Prostate gland (tissue), 2 donors: ENCODE results near the gene RBX1. TPM values are rescaled to one million over a fixed set of nuclear protein-coding genes. Genes with fewer than 3 reads are reported as not detected.
"Not testable (repeated sequence)": the region's sequence is repeated elsewhere in the genome, so short reads cannot be mapped to it uniquely, and the experiment has no call there.

Experiments
- DNase-seq: peaks from one replicate; pipeline ENCODE4 v3.0.0-alpha.2; 2019; ENCODE audit warnings: low spot score
- H3K27ac ChIP-seq, 2 donors: fragments of 200-600 bp; sonication (generic); 2 replicates each; pipeline ENCODE4 v1.5.1; 2017 to 2019
- H3K27me3 ChIP-seq: fragments of 200-600 bp; sonication (generic); replicated peaks from 2 replicates; pipeline ENCODE4 v1.5.1; 2019; ENCODE audit not compliant: insufficient read depth
- H3K36me3 ChIP-seq, 2 donors: fragments of 200-600 bp; sonication (generic); 1 replicate in 1 of 2; 2 replicates in 1 of 2; pipeline versions ENCODE4 v1.5.1 to v1.8.1; 2017 to 2019
- H3K4me1 ChIP-seq: fragments of 200-600 bp; sonication (generic); replicated peaks from 2 replicates; pipeline ENCODE4 v1.5.1; 2019
- H3K4me3 ChIP-seq, 2 donors: fragments of 200-600 bp; sonication (generic); 2 replicates each; pipeline ENCODE4 v1.5.1; 2017 to 2019
- H3K9me3 ChIP-seq: fragments of 200-600 bp; sonication (generic); 2 replicates; pipeline ENCODE4 v1.5.1; 2017
- POLR2A ChIP-seq: fragments of 450-650 bp; IDR thresholded peaks from one replicate; pipeline ENCODE4 v1.6.1; 2016; ENCODE audit warnings: antibody characterized with exemption, mild to moderate bottlenecking
- POLR2AphosphoS5 ChIP-seq: sonication (generic); formaldehyde crosslinking; IDR thresholded peaks from one replicate; pipeline ENCODE4 v1.6.1; 2017; ENCODE audit warnings: antibody characterized with exemption
- WGBS: methylation state at CpG from one replicate; pipeline ENCODE4 v1.1.5; 2018; 5-methylcytosine and 5-hydroxymethylcytosine counted together
- intact Hi-C: fragments of 100-400 bp; cut with DNase I; formaldehyde crosslinking; loops from one replicate; pipeline ENCODE4 v1.14.2; 2022
- total RNA-seq, 2 donors: library from RNA; depleted of rRNA; stranded (reverse); fragments of >200 nt; gene quantifications; one replicate each; pipeline ENCODE4 v1.1.0, GENCODE V29; 2016
- TF ChIP-seq, protein P1 (sequence below), 4 experiments: fragments of 200-600 bp in 2 of 4; fragments of 450-650 bp in 2 of 4; sonication (generic) in 2 of 4; IDR thresholded peaks; 1 replicate in 3 of 4; 2 replicates in 1 of 4; pipeline ENCODE4 v1.5.1; 2016 to 2019; ENCODE audit warnings: antibody characterized with exemption in 4 of 4, mild to moderate bottlenecking in 2 of 4, moderate library complexity in 2 of 4

The RBX1 gene
- 10 to 100 TPM; 34.9 to 42.8 TPM for total RNA-seq

DNA sequence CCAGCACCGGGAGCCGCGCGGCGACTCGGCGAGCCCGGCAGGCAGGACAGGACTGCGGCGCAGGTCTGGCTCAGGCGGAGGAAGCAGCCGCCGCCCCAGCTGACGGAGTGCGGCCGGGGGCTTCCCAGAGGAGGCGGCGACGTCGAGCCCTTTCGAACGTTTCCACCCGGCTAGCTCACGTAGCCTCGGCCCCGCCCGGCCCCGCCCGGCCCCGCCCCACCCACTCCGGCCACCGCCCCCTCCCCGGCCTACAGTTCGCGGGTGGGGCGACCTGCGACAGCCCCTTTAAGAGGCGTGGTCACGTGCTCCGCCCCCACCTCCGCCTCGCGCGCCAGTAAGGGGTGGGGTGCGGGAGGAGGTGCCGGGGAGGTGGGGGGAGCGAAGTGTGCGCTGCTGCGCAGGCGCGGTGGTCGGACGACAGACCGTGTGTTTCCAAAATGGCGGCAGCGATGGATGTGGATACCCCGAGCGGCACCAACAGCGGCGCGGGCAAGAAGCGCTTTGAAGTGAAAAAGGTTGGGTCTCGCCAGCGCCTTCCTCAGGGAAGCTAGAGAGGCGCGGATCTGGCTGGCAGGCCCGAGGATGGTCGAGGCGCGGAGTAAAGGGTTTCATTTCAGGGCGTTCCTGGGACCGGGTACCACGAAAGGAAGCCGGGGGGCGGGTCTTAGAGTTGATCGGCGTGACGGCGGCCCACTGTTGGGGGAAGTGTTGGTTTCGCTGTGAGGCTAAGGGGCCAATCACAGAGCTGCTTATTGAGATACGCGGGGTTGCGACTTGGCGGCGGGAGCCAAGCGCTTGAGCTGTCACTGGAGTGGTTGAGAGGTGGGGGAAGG is at the start of gene RBX1:
TSS of gene RBX1 (plus strand) at position 417 of the 833 bp plus-strand sequence. CDS start at position 438, 21 bp downstream.
- H3K27me3 ChIP-seq: no peaks in the 10 kb centered on the region
- no peaks in the 10 kb centered on the region for H3K9me3 ChIP-seq
- peak; percentile 98 for DNase-seq
- peaks cover 5% of the 10 kb centered on the region for H3K4me1 ChIP-seq
- H3K36me3 ChIP-seq: peaks cover 0 to 6% of the 10 kb centered on the region in 2 donors
- WGBS: 0% methylated on average over 70 of the region's 86 CpGs
- H3K27ac ChIP-seq: peak within 1 kb of the TSS; percentile 91 to 95
- TF ChIP-seq POLR2AphosphoS5: peak; percentile 95
- TF ChIP-seq, protein P1, sequence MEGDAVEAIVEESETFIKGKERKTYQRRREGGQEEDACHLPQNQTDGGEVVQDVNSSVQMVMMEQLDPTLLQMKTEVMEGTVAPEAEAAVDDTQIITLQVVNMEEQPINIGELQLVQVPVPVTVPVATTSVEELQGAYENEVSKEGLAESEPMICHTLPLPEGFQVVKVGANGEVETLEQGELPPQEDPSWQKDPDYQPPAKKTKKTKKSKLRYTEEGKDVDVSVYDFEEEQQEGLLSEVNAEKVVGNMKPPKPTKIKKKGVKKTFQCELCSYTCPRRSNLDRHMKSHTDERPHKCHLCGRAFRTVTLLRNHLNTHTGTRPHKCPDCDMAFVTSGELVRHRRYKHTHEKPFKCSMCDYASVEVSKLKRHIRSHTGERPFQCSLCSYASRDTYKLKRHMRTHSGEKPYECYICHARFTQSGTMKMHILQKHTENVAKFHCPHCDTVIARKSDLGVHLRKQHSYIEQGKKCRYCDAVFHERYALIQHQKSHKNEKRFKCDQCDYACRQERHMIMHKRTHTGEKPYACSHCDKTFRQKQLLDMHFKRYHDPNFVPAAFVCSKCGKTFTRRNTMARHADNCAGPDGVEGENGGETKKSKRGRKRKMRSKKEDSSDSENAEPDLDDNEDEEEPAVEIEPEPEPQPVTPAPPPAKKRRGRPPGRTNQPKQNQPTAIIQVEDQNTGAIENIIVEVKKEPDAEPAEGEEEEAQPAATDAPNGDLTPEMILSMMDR (IDR thresholded peaks at IDR 0.05): no peak
- peak; percentile 91 for TF ChIP-seq POLR2A
- intact Hi-C loops: loop anchor here (1.0 kb wide), 2 partner anchors 71 to 140 kb away; no protein-coding TSS in a partner anchor
- H3K4me3 ChIP-seq: peak within 1 kb of the TSS; percentile 73 to 80

DNA sequence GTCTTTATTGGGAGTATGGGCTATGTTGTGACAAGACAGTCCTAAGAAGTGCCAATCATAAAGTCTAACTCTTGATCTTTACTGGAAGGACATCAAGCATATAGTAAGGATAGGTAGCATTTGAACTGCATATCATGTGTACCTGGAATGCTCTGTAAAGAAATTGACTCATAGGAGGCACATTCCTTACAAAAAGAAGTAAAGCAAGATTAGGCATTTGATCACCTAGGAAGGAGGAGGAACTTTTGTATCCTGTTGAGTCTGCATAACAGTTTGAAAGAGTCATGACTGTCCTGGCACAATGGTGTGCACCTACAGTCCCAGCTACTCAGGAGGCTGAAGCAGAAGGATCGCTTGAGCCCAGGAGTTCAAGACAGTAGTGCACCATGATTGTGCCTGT is 47.1 kb upstream of the RBX1 start:
- no peaks in the 10 kb centered on the region for H3K9me3 ChIP-seq
- 82% methylated on average over 1 of the region's 1 CpG for WGBS
- no peaks in the 10 kb centered on the region for H3K4me1 ChIP-seq
- intact Hi-C loops: no loop called here
- no peak overlapping the region for H3K4me3 ChIP-seq
- DNase-seq: no peak
- H3K27ac ChIP-seq: no peak overlapping the region
- H3K27me3 ChIP-seq: no peaks in the 10 kb centered on the region
- TF ChIP-seq POLR2A (no peak), POLR2AphosphoS5 (no peak)
- TF ChIP-seq, protein P1 (IDR thresholded peaks at IDR 0.05): no peak
- H3K36me3 ChIP-seq: no peaks in the 10 kb centered on the region

DNA sequence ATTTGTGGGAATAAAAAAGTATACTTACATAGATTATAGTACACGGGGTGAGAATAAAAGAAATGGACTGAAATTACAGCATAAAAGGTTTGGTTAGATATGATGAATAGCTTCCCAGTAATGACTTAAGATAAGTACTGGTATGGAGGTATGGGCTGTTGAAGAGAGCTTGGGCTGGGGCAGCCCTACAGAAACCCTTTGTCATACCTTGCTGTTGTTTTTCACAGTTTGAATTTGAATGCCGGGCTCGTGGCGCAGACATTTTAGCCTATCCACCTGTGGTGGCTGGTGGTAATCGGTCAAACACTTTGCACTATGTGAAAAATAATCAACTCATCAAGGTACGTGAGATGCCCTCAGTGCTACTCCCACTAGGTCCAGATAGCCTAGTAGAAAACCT is 42.3 kb upstream of the RBX1 start:
- TF ChIP-seq, protein P1 (IDR thresholded peaks at IDR 0.05): no peak
- TF ChIP-seq POLR2A: no peak
- Histone ChIP-seq H3K36me3 (no peaks in the 10 kb centered on the region), H3K9me3 (no peaks in the 10 kb centered on the region), H3K27ac (no peak overlapping the region), H3K27me3 (no peaks in the 10 kb centered on the region), H3K4me1 (no peaks in the 10 kb centered on the region), H3K4me3 (no peak overlapping the region)
- no peak for DNase-seq
- 91% methylated on average over 6 of the region's 6 CpGs for WGBS
- intact Hi-C loops: no loop called here

DNA sequence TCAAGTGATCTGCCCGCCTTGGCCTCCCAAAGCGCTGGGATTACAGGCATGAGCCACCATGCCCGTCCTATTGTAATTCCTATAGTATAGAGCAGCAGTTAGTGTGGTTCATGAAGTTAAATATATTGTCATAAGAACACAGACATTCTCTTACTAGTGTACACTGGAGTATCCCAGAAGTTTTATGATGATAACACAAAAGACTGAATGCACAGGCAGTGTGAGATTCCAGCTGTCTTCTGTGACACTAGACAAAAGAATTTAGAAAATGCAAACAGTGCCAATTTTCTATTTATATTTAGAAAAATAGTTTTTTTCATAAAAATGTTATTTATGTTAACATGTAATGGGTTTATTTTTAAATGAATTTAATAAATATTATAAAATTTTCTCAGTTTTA is 39.4 kb upstream of the RBX1 start:
- intact Hi-C loops: no loop called here
- no peak overlapping the region for H3K27ac ChIP-seq
- DNase-seq: no peak
- H3K9me3 ChIP-seq: no peaks in the 10 kb centered on the region
- no peaks in the 10 kb centered on the region for H3K36me3 ChIP-seq
- TF ChIP-seq POLR2A (no peak), POLR2AphosphoS5 (no peak)
- TF ChIP-seq, protein P1 (IDR thresholded peaks at IDR 0.05): no peak
- no peak overlapping the region for H3K4me3 ChIP-seq
- 89% methylated on average over 3 of the region's 3 CpGs for WGBS
- H3K27me3 ChIP-seq: no peaks in the 10 kb centered on the region
- no peaks in the 10 kb centered on the region for H3K4me1 ChIP-seq

DNA sequence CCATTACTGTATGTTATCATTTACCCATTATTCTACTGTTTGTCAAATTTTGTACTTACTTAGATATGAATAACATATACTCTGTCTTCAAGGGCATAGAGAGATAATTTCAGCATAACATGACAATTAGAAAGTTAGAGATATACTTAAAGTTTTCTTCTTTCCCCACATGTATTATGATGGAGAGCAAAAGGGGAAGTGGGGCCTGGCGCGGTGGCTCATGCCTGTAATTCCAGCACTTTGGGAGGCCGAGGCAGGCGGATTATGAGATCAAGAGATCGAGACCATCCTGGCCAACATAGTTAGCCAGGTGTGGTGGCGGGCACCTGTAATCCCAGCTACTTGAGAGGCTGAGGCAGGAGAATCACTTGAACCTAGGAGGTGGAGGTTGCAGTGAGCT is 38.2 kb upstream of the RBX1 start:
- H3K4me3 ChIP-seq, H3K4me1 ChIP-seq, H3K27ac ChIP-seq, H3K27me3 ChIP-seq, intact Hi-C loops, H3K36me3 ChIP-seq, H3K9me3 ChIP-seq, DNase-seq: not testable (repeated sequence)
- WGBS: 95% methylated on average over 6 of the region's 6 CpGs
